ENCODE results near the gene MAPKAPK3.

Gene MAPKAPK3

GRCh38 chr3:50607271-50608091 lies 9.5 kb upstream of the MAPKAPK3 start:
- in situ Hi-C loops (cut with HindIII; ENCODE audit: low sequenced_read_pairs), result no loop called here
- TF ChIP-seq CTCF (IDR thresholded peaks at IDR 0.05; ENCODE audit: low read depth, low read length), result no peak
- H3K4me3 ChIP-seq (ENCODE audit: low read depth, low read length), result no peak overlapping the region
- no peak for DNase-seq (ENCODE audit: low read depth, low spot score)

- TF ChIP-seq CTCF (IDR thresholded peaks at IDR 0.05; ENCODE audit: low read depth, low read length), result no peak
- in situ Hi-C loops (cut with HindIII; ENCODE audit: low sequenced_read_pairs), result no loop called here
- no peak overlapping the region for H3K4me3 ChIP-seq (ENCODE audit: low read depth, low read length)
These were observed 8.7 kb upstream of the MAPKAPK3 start for GRCh38 chr3:50608278-50608677.

GRCh38 chr3:50609071-50609762 lies 7.7 kb upstream of the MAPKAPK3 start:
- TF ChIP-seq CTCF (IDR thresholded peaks at IDR 0.05; ENCODE audit: low read depth, low read length), result no peak
- no peak for DNase-seq (ENCODE audit: low read depth, low spot score)
- H3K4me3 ChIP-seq (ENCODE audit: low read depth, low read length), result no peak overlapping the region
- in situ Hi-C loops (cut with HindIII; ENCODE audit: low sequenced_read_pairs), result no loop called here

More at GRCh38 chr3:50608278-50608677, 8.7 kb upstream of the MAPKAPK3 start:
- DNase-seq (ENCODE audit: low read depth, low spot score), result no peak

GRCh38 chr3:50609763-50610085 lies 7.2 kb upstream of the MAPKAPK3 start:
- no peak for DNase-seq (ENCODE audit: low read depth, low spot score)
- H3K4me3 ChIP-seq (ENCODE audit: low read depth, low read length), result no peak overlapping the region

GRCh38 chr3:50610181-50610971 lies 6.6 kb upstream of the MAPKAPK3 start:
- in situ Hi-C loops (cut with HindIII; ENCODE audit: low sequenced_read_pairs), result no loop called here
- H3K4me3 ChIP-seq (ENCODE audit: low read depth, low read length), result peak overlapping the region; percentile 55
- no peak for TF ChIP-seq CTCF (IDR thresholded peaks at IDR 0.05; ENCODE audit: low read depth, low read length)
- no peak for DNase-seq (ENCODE audit: low read depth, low spot score)

More at GRCh38 chr3:50609763-50610085, 7.2 kb upstream of the MAPKAPK3 start:
- no peak for TF ChIP-seq CTCF (IDR thresholded peaks at IDR 0.05; ENCODE audit: low read depth, low read length)
- in situ Hi-C loops (cut with HindIII; ENCODE audit: low sequenced_read_pairs), result no loop called here

GRCh38 chr3:50610992-50611463 lies 5.9 kb upstream of the MAPKAPK3 start:
- H3K4me3 ChIP-seq (ENCODE audit: low read depth, low read length), result peak overlapping the region; percentile 55

More at GRCh38 chr3:50610992-50611463, 5.9 kb upstream of the MAPKAPK3 start:
- TF ChIP-seq CTCF (IDR thresholded peaks at IDR 0.05; ENCODE audit: low read depth, low read length), result no peak
- DNase-seq (ENCODE audit: low read depth, low spot score), result no peak
- in situ Hi-C loops (cut with HindIII; ENCODE audit: low sequenced_read_pairs), result no loop called here
